ENCODE results near the gene NAE1. TPM values are rescaled to one million over a fixed set of nuclear protein-coding genes. Genes with fewer than 3 reads are reported as not detected.

NAE1 gene
- total RNA-seq, 1 experiment from 2014 or later, result 82.3 TPM

DNA sequence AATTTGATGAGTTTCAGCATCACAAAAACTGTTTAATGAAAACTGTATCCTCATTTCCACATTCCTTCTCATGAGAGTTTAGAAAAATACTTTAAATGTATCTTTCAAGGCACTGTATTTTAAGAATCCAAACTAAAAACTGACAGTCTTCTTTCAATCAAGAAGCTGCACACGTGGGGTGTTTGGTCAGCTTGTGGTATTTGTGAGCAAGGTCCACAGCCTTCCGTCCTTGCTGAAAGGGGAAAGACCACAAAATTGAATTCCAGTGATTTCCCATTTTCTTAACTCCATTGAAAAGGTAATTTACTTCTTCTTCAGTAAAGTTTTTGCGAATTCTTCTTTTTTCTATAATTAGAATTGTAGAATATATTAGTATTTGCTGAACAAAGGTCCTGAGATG, 76.0 kb downstream of the NAE1 start:
- DNase-seq (no peak), ATAC-seq (no peak)
- no peaks in the 10 kb centered on the region for H3K9me2 ChIP-seq (replicated peaks; ENCODE audit: low read length)
- no peaks in the 10 kb centered on the region for H3K27me3 ChIP-seq (ENCODE audit: low read length)
- H2AFZ ChIP-seq (ENCODE audit: low read length), result no peak overlapping the region
- no peaks in the 10 kb centered on the region for H3K9me3 ChIP-seq (ENCODE audit: low read length)
- no peak overlapping the region for H3K4me3 ChIP-seq (ENCODE audit: low read length)
- ChIA-PET POLR2A (ENCODE audit: unreplicated experiment) (no interaction called here), CTCF (no interaction called here)
- H3K4me2 ChIP-seq (ENCODE audit: low read length), result no peak overlapping the region
- H3K79me2 ChIP-seq (ENCODE audit: low read length), result peaks cover 16% of the 10 kb centered on the region
- peaks cover 13% of the 10 kb centered on the region for H4K20me1 ChIP-seq (ENCODE audit: low read length)
- TF ChIP-seq EZH2 (IDR thresholded peaks at IDR 0.05; ENCODE audit: low read length, unreplicated experiment), result no peak
- TF ChIP-seq EZH2phosphoT487 (IDR thresholded peaks at IDR 0.05; ENCODE audit: borderline replicate concordance, low read length), result no peak
- TF ChIP-seq, protein P1, sequence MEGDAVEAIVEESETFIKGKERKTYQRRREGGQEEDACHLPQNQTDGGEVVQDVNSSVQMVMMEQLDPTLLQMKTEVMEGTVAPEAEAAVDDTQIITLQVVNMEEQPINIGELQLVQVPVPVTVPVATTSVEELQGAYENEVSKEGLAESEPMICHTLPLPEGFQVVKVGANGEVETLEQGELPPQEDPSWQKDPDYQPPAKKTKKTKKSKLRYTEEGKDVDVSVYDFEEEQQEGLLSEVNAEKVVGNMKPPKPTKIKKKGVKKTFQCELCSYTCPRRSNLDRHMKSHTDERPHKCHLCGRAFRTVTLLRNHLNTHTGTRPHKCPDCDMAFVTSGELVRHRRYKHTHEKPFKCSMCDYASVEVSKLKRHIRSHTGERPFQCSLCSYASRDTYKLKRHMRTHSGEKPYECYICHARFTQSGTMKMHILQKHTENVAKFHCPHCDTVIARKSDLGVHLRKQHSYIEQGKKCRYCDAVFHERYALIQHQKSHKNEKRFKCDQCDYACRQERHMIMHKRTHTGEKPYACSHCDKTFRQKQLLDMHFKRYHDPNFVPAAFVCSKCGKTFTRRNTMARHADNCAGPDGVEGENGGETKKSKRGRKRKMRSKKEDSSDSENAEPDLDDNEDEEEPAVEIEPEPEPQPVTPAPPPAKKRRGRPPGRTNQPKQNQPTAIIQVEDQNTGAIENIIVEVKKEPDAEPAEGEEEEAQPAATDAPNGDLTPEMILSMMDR (conservative IDR thresholded peaks at IDR 0.05; ENCODE audit: low read depth, low read length), result no peak
- no peaks in the 10 kb centered on the region for H3K36me3 ChIP-seq (ENCODE audit: low read depth, low read length)
- intact Hi-C loops (cut with micrococcal nuclease), result loop anchor here (10.0 kb wide), 1 partner anchor 110 kb away; no protein-coding TSS in a partner anchor
- no peak overlapping the region for H3K9ac ChIP-seq (ENCODE audit: low read length)
- BruUV-seq (replicated peaks), result no TSS peak
- peaks cover 12% of the 10 kb centered on the region for H3K4me1 ChIP-seq (ENCODE audit: insufficient read depth, low read length)
- H3K27ac ChIP-seq (ENCODE audit: low read length), result no peak overlapping the region
- no peaks in the 10 kb centered on the region for H3F3A ChIP-seq (ENCODE audit: low read length, unreplicated experiment)

DNA sequence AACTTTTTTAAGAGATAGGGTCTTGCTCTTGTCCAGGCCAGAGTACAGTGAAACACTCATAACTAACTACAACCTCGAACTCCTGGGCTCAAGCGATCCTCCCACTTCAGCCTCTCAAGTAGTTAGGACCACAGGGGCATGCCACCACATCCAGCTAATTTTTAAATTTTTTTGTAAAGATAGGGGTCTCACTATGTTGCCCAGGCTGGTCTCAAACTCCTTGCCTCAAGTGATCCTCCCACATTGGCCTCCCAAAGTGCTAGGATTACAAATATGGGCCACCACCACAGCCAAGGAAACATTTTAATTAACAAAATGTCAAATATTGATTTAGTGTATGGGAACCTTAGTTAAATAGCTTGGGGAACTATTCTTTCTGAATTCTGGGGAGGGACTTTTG, 76.6 kb downstream of the NAE1 start:
- ATAC-seq (no peak), DNase-seq (no peak)
- Histone ChIP-seq H2AFZ (ENCODE audit: low read length) (no peak overlapping the region), H3K27ac (ENCODE audit: low read length) (no peak overlapping the region), H3K27me3 (ENCODE audit: low read length) (no peaks in the 10 kb centered on the region), H3K4me2 (ENCODE audit: low read length) (no peak overlapping the region), H3K4me1 (ENCODE audit: insufficient read depth, low read length) (peaks cover 18% of the 10 kb centered on the region), H3K36me3 (ENCODE audit: low read depth, low read length) (peaks cover 3% of the 10 kb centered on the region; the same call in 1 of the 2 replicates), H3K4me3 (ENCODE audit: low read length) (no peak overlapping the region), H3F3A (ENCODE audit: low read length, unreplicated experiment) (no peaks in the 10 kb centered on the region), H3K9me3 (ENCODE audit: low read length) (no peaks in the 10 kb centered on the region), H3K9me2 (replicated peaks; ENCODE audit: low read length) (no peaks in the 10 kb centered on the region), H4K20me1 (ENCODE audit: low read length) (peaks cover 18% of the 10 kb centered on the region), H3K79me2 (ENCODE audit: low read length) (peaks cover 22% of the 10 kb centered on the region), H3K9ac (ENCODE audit: low read length) (no peak overlapping the region)
- BruUV-seq (replicated peaks), result no TSS peak
- ChIA-PET POLR2A (ENCODE audit: unreplicated experiment) (no interaction called here), CTCF (no interaction called here)
- no peak for TF ChIP-seq EZH2 (IDR thresholded peaks at IDR 0.05; ENCODE audit: low read length, unreplicated experiment)
- TF ChIP-seq, protein P1 (conservative IDR thresholded peaks at IDR 0.05; ENCODE audit: low read depth, low read length), result no peak
- no peak for TF ChIP-seq EZH2phosphoT487 (IDR thresholded peaks at IDR 0.05; ENCODE audit: borderline replicate concordance, low read length)
- intact Hi-C loops (cut with micrococcal nuclease), result loop anchor here (10.0 kb wide), 1 partner anchor 111 kb away; no protein-coding TSS in a partner anchor

DNA sequence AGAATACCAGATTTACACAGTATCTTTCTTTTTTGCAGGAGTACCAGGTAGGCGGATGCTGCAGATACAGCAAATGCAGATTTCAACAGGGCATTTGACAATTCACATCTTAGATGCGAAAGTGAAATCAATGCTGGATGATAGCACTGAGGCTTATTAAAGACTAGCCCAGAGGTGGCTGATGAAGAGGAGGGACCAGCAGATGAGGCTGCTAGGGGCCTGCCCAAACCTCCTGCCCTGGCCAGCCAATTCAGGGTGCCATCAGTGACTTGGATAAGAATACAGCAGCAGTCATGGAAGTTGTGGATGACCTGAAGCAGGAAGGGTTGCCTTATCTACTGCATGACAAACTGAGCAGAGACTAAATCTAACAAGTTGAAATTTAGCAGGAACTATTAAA, 77.8 kb downstream of the NAE1 start:
- Histone ChIP-seq H3K9ac (ENCODE audit: low read length) (no peak overlapping the region), H4K20me1 (ENCODE audit: low read length) (peaks cover 18% of the 10 kb centered on the region), H3K4me2 (ENCODE audit: low read length) (no peak overlapping the region), H3K4me3 (ENCODE audit: low read length) (no peak overlapping the region), H3K27me3 (ENCODE audit: low read length) (no peaks in the 10 kb centered on the region), H3K9me2 (replicated peaks; ENCODE audit: low read length) (no peaks in the 10 kb centered on the region), H3F3A (ENCODE audit: low read length, unreplicated experiment) (no peaks in the 10 kb centered on the region), H3K9me3 (ENCODE audit: low read length) (no peaks in the 10 kb centered on the region), H2AFZ (ENCODE audit: low read length) (no peak overlapping the region), H3K27ac (ENCODE audit: low read length) (no peak overlapping the region), H3K79me2 (ENCODE audit: low read length) (peaks cover 34% of the 10 kb centered on the region), H3K36me3 (ENCODE audit: low read depth, low read length) (peaks cover 14% of the 10 kb centered on the region), H3K4me1 (ENCODE audit: insufficient read depth, low read length) (peaks cover 20% of the 10 kb centered on the region)
- intact Hi-C loops (cut with micrococcal nuclease), result loop anchor here (10.0 kb wide), 1 partner anchor 112 kb away; no protein-coding TSS in a partner anchor
- ATAC-seq, result no peak
- no peak for TF ChIP-seq EZH2phosphoT487 (IDR thresholded peaks at IDR 0.05; ENCODE audit: borderline replicate concordance, low read length)
- no peak for TF ChIP-seq EZH2 (IDR thresholded peaks at IDR 0.05; ENCODE audit: low read length, unreplicated experiment)
- TF ChIP-seq, protein P1 (conservative IDR thresholded peaks at IDR 0.05; ENCODE audit: low read depth, low read length), result no peak
- no TSS peak for BruUV-seq (replicated peaks)
- ChIA-PET POLR2A (ENCODE audit: unreplicated experiment) (no interaction called here), CTCF (interaction anchor here (1.1 kb wide), 1 partner anchor 11 kb away, joined by 4 read pairs; no protein-coding TSS in a partner anchor)
- no peak for DNase-seq

Data from PC-3 (cell line).